HG02970 (cell line): ENCODE data around the gene TTLL3.

Experiments
- ATAC-seq: cut with Tn5 transposase; IDR thresholded peaks from one replicate; pipeline ENCODE4 v1.9.1; 2021; ENCODE audit warnings: mild to moderate bottlenecking, moderate library complexity, moderate number of reproducible peaks; ENCODE audit not compliant: unreplicated experiment, low FRiP score

Gene TTLL3

GRCh38 chr3:9806137-9806536 lies 3.9 kb upstream of the TTLL3 start:
- ATAC-seq: no peak

GRCh38 chr3:9806688-9807589 lies 3.1 kb upstream of the TTLL3 start:
- ATAC-seq: no peak

- no peak for ATAC-seq
Observed at GRCh38 chr3:9807981-9808344, 2.1 kb upstream of the TTLL3 start.

GRCh38 chr3:9808345-9809037 lies 1.6 kb upstream of the TTLL3 start:
- peak; percentile 45 for ATAC-seq

GRCh38 chr3:9809239-9809614 lies 835 bp upstream of the TTLL3 start:
- ATAC-seq: no peak

GRCh38 chr3:9810433-9810770 lies 340 bp downstream of the TTLL3 start:
- ATAC-seq: no peak

- ATAC-seq: no peak
Observed at GRCh38 chr3:9810846-9811245, 784 bp downstream of the TTLL3 start.

- ATAC-seq: no peak
Observed at GRCh38 chr3:9812870-9813483, 2.9 kb downstream of the TTLL3 start.

- no peak for ATAC-seq
Observed at GRCh38 chr3:9815986-9816385, 5.9 kb downstream of the TTLL3 start.

GRCh38 chr3:9817436-9817835 lies 7.4 kb downstream of the TTLL3 start:
- no peak for ATAC-seq

- no peak for ATAC-seq
Observed at GRCh38 chr3:9818666-9819335, 8.7 kb downstream of the TTLL3 start.

GRCh38 chr3:9820543-9820942 lies 10.5 kb downstream of the TTLL3 start:
- no peak for ATAC-seq

GRCh38 chr3:9820946-9821345 lies 10.9 kb downstream of the TTLL3 start:
- no peak for ATAC-seq

- ATAC-seq: no peak
Observed at GRCh38 chr3:9825451-9826040, 15.5 kb downstream of the TTLL3 start.

- no peak for ATAC-seq
Observed at GRCh38 chr3:9826815-9827573, 16.9 kb downstream of the TTLL3 start.

GRCh38 chr3:9828801-9829755 lies 19.0 kb downstream of the TTLL3 start:
- no peak for ATAC-seq

GRCh38 chr3:9831253-9831652 lies 21.2 kb downstream of the TTLL3 start:
- ATAC-seq: no peak

GRCh38 chr3:9833078-9833477 lies 23.0 kb downstream of the TTLL3 start:
- ATAC-seq: no peak
